OCI-LY7 (cell line): ENCODE data around the gene LRPAP1. TPM values are rescaled to one million over a fixed set of nuclear protein-coding genes. Genes with fewer than 3 reads are reported as not detected.

Experiments
- BruUV-seq: library from RNA; stranded (reverse); fragments of 400-500 nt; replicated peaks from 2 replicates; lab custom pipeline; 2021; lab: Mats Ljungman, UMichigan
- CTCF ChIA-PET: fragments of 300-600 bp; sonication (Branson Sonifier 250); formaldehyde crosslinking; loops from one replicate; lab custom pipeline; 2022; ENCODE audit warnings: antibody characterized with exemption; ENCODE audit not compliant: unreplicated experiment; lab: Charles Lee
- POLR2A ChIA-PET: fragments of 300-600 bp; sonication (Branson Sonifier 250); formaldehyde crosslinking; loops from one replicate; lab custom pipeline; 2022; ENCODE audit warnings: antibody characterized with exemption; lab: Charles Lee
- DNase-seq: peaks from one replicate; pipeline ENCODE4 v3.0.0-alpha.2; 2015; ENCODE audit warnings: low spot score
- H2AFZ ChIP-seq: fragments of 200-600 bp; sonication (generic), shearing (Covaris generic); 2 replicates; pipeline ENCODE4 v1.6.1; 2014; ENCODE audit warnings: mild to moderate bottlenecking, antibody characterized with exemption, low read length, moderate library complexity
- H3K27ac ChIP-seq: fragments of 200-600 bp; sonication (generic); 2 replicates; pipeline ENCODE4 v1.5.1; 2014; ENCODE audit warnings: mixed run types, low read depth, mild to moderate bottlenecking, moderate library complexity, low read length, inconsistent platforms; ENCODE audit not compliant: poor library complexity, severe bottlenecking
- H3K36me3 ChIP-seq: fragments of 200-600 bp; sonication (generic); 2 replicates; pipeline ENCODE4 v1.6.1; 2014; ENCODE audit warnings: mild to moderate bottlenecking, antibody characterized with exemption, low read length, moderate library complexity, mixed read lengths; ENCODE audit not compliant: insufficient read depth
- H3K4me1 ChIP-seq: fragments of 200-600 bp; sonication (generic); 2 replicates; pipeline ENCODE4 v1.5.1; 2014; ENCODE audit warnings: mild to moderate bottlenecking, low read length; ENCODE audit not compliant: insufficient read depth, poor library complexity, severe bottlenecking
- H3K4me2 ChIP-seq: fragments of 200-600 bp; sonication (generic); 2 replicates; pipeline ENCODE4 v1.6.1; 2014; ENCODE audit warnings: mild to moderate bottlenecking, low read length
- H3K4me3 ChIP-seq: fragments of 200-600 bp; sonication (generic); 2 replicates; pipeline ENCODE4 v1.5.1; 2014; ENCODE audit warnings: mild to moderate bottlenecking, low read depth, low read length; ENCODE audit not compliant: poor library complexity, severe bottlenecking
- H3K79me2 ChIP-seq: fragments of 200-600 bp; sonication (generic); 2 replicates; pipeline ENCODE4 v1.6.1; 2016; ENCODE audit warnings: low read depth, mild to moderate bottlenecking, low read length, moderate library complexity, mixed read lengths; ENCODE audit not compliant: insufficient read depth
- H3K9me2 ChIP-seq: fragments of 200-600 bp; sonication (generic); 2 replicates; pipeline ENCODE4 v1.6.1; 2016; ENCODE audit warnings: mild to moderate bottlenecking, low read length, mixed read lengths; ENCODE audit not compliant: insufficient read depth
- H3K9me3 ChIP-seq: fragments of 200-600 bp; sonication (generic); 2 replicates; pipeline ENCODE4 v1.6.1; 2014; ENCODE audit warnings: mild to moderate bottlenecking, mixed run types, low read length, mixed read lengths
- H4K20me1 ChIP-seq: fragments of 200-600 bp; sonication (generic); 2 replicates; pipeline ENCODE4 v1.6.1; 2014; ENCODE audit warnings: mild to moderate bottlenecking, antibody characterized with exemption, low read length, moderate library complexity, mixed read lengths; ENCODE audit not compliant: insufficient read depth
- EZH2phosphoT487 ChIP-seq: fragments of 200-600 bp; sonication (generic); IDR thresholded peaks from 2 replicates; pipeline ENCODE4 v1.6.1; 2018; ENCODE audit warnings: low read depth, borderline replicate concordance, mild to moderate bottlenecking, mixed run types, antibody characterized with exemption, low read length, moderate library complexity, mixed read lengths
- intact Hi-C: fragments of 100-400 bp; cut with micrococcal nuclease; formaldehyde crosslinking; loops from one replicate; pipeline ENCODE4 v1.10.0; 2022; ENCODE audit not compliant: unreplicated experiment
- total RNA-seq, 2 experiments: library from RNA; depleted of rRNA in 1 of 2; stranded (reverse); fragments of >200 nt in 1 of 2; shearing (Covaris generic) in 1 of 2; gene quantifications; 2 replicates each; pipeline ENCODE4 v1.2.3, GENCODE V29; 2014 to 2022
- TF ChIP-seq, protein P1 (sequence below): fragments of 200-600 bp; sonication (generic); conservative IDR thresholded peaks from 2 replicates; pipeline ENCODE4 v1.5.1; 2014; ENCODE audit warnings: mild to moderate bottlenecking, antibody characterized with exemption, low read length, moderate library complexity, mixed read lengths

Gene LRPAP1
- total RNA-seq, 2 experiments from 2014 or later = 46.2 to 54.7 TPM

DNA sequence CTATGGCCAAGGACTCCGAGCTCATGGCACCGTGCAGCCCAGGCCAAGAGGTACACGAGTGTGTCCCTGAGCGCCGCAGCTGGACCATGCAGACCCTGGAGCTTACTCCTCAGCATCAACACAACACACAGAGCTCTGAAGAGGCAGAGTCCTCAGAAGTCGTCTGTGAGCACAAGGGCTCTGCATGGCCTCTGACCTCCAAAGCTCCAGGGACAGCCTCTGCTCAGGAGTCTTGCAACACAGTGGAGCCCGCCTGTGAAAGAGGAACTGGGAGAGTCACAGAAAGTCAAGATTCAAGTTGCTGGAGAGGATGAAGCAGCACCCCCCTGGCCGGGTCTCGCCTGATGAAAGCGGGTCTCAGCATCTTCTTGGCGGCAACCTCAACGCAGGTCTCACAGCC lies 2.9 kb downstream of the LRPAP1 start:
- no TSS peak for BruUV-seq
- H3K9me2 ChIP-seq = no peaks in the 10 kb centered on the region
- TF ChIP-seq EZH2phosphoT487 = no peak
- TF ChIP-seq, protein P1, sequence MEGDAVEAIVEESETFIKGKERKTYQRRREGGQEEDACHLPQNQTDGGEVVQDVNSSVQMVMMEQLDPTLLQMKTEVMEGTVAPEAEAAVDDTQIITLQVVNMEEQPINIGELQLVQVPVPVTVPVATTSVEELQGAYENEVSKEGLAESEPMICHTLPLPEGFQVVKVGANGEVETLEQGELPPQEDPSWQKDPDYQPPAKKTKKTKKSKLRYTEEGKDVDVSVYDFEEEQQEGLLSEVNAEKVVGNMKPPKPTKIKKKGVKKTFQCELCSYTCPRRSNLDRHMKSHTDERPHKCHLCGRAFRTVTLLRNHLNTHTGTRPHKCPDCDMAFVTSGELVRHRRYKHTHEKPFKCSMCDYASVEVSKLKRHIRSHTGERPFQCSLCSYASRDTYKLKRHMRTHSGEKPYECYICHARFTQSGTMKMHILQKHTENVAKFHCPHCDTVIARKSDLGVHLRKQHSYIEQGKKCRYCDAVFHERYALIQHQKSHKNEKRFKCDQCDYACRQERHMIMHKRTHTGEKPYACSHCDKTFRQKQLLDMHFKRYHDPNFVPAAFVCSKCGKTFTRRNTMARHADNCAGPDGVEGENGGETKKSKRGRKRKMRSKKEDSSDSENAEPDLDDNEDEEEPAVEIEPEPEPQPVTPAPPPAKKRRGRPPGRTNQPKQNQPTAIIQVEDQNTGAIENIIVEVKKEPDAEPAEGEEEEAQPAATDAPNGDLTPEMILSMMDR = no peak
- peaks cover 23% of the 10 kb centered on the region; the same call in 1 of the 2 replicates for H3K36me3 ChIP-seq
- no peaks in the 10 kb centered on the region for H3K9me3 ChIP-seq
- no peak overlapping the region for H3K27ac ChIP-seq
- H3K4me1 ChIP-seq = peaks cover 25% of the 10 kb centered on the region
- intact Hi-C loops = no loop called here
- peak overlapping the region; percentile 10; the same call in 1 of the 2 replicates for H3K4me2 ChIP-seq
- peaks cover 9% of the 10 kb centered on the region; the same call in 1 of the 2 replicates for H3K79me2 ChIP-seq
- ChIA-PET CTCF (no interaction called here), POLR2A (no interaction called here)
- no peak overlapping the region for H3K4me3 ChIP-seq
- peak; percentile 59 for DNase-seq
- H2AFZ ChIP-seq = no peak overlapping the region
- peaks cover 14% of the 10 kb centered on the region; the same call in 1 of the 2 replicates for H4K20me1 ChIP-seq

DNA sequence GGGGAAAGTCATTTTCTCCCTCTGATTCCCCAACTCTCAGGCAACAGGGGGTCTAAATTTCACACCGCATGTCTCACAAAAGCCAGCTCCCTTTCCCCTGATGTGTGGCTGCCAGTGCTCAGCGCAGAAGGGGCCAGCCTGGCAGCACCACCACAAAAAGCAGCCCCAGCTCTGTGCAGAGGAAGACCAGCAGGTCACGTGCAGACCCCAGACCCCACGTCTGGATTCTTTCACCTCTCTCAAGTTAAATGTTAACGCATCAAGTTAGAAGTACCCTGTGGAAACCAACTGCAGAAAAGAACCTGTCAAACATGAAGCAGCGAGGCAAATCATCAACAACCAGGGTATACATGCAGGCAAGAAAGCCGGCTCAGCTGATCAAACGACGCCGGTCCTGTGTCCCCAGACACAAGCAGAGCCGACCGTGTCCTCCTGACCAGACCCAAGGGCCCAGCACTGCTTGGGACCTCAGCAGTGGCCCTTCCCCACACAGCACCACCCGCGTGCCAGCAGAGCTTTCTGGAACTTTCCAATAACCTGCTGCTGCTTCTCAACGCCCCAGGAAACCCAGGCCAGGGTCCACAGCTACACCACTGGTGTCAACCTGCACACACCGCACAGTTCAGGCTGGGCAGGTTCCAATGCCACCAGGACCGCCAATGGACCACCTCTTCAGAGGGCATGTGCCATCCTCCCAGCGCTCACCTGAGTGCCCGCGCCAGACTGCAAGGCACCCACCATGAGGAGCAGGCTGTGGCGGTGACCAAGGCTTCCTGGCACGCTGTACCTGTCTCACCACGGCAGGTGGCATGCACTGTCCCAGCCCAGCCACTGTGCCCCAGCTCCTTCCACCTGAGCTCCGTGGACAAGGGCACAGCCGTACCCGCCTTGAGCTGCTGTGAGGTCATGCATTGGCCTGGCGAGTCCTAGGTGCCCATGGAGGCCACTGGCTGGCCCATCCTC lies 4.0 kb downstream of the LRPAP1 start:
- no peak for DNase-seq
- peaks cover 9% of the 10 kb centered on the region; the same call in 1 of the 2 replicates for H3K79me2 ChIP-seq
- TF ChIP-seq EZH2phosphoT487 = no peak
- TF ChIP-seq, protein P1 = no peak
- no peaks in the 10 kb centered on the region for H3K9me2 ChIP-seq
- peaks cover 35% of the 10 kb centered on the region; the same call in 1 of the 2 replicates for H3K36me3 ChIP-seq
- POLR2A ChIA-PET = no interaction called here
- intact Hi-C loops = no loop called here
- no TSS peak for BruUV-seq
- H3K4me2 ChIP-seq = no peak overlapping the region
- no peaks in the 10 kb centered on the region for H3K9me3 ChIP-seq
- H3K27ac ChIP-seq = no peak overlapping the region
- peaks cover 25% of the 10 kb centered on the region for H3K4me1 ChIP-seq
- no peak overlapping the region for H2AFZ ChIP-seq
- CTCF ChIA-PET = no interaction called here
- peaks cover 14% of the 10 kb centered on the region; the same call in 1 of the 2 replicates for H4K20me1 ChIP-seq
- no peak overlapping the region for H3K4me3 ChIP-seq
